ENCODE results near the gene KLRD1. TPM values are rescaled to one million over a fixed set of nuclear protein-coding genes. Genes with fewer than 3 reads are reported as not detected.

Gene KLRD1
- total and polyA plus RNA-seq, 2 experiments from 2014 or later = 0.30 to 0.70 TPM

DNA sequence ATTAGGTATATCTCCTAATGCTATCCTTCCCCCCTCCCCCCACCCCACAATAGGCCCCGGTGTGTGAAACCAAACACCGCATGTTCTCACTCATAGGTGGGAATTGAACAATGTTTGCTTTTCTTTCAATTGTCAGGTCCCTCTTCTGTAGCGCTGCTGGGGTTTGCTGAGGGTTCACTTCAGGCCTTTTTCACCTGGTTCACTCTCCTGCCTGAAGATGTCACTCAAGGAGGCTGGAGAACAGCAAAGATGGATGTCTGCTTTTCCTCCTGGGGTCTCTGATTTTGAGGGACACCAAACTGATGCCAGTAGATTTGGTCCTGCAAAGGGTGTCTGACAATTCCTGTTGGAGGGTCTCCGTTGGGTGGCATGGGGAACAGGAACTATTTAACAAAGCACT, 46.4 kb downstream of the KLRD1 start:
- TF ChIP-seq EZH2 (IDR thresholded peaks at IDR 0.05; ENCODE audit: borderline replicate concordance) (no peak), EZH2phosphoT487 (IDR thresholded peaks at IDR 0.05; ENCODE audit: low read depth, severe bottlenecking, unreplicated experiment) (no peak)
- TF ChIP-seq, protein P1, sequence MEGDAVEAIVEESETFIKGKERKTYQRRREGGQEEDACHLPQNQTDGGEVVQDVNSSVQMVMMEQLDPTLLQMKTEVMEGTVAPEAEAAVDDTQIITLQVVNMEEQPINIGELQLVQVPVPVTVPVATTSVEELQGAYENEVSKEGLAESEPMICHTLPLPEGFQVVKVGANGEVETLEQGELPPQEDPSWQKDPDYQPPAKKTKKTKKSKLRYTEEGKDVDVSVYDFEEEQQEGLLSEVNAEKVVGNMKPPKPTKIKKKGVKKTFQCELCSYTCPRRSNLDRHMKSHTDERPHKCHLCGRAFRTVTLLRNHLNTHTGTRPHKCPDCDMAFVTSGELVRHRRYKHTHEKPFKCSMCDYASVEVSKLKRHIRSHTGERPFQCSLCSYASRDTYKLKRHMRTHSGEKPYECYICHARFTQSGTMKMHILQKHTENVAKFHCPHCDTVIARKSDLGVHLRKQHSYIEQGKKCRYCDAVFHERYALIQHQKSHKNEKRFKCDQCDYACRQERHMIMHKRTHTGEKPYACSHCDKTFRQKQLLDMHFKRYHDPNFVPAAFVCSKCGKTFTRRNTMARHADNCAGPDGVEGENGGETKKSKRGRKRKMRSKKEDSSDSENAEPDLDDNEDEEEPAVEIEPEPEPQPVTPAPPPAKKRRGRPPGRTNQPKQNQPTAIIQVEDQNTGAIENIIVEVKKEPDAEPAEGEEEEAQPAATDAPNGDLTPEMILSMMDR (IDR thresholded peaks at IDR 0.05; ENCODE audit: poor library complexity) = no peak
- Histone ChIP-seq H3K4me2 (no peak overlapping the region), H3K9me2 (replicated peaks; ENCODE audit: insufficient read depth) (no peaks in the 10 kb centered on the region), H4K20me1 (ENCODE audit: insufficient read depth, poor library complexity, severe bottlenecking) (no peaks in the 10 kb centered on the region), H3K27me3 (no peaks in the 10 kb centered on the region), H3K4me3 (no peak overlapping the region), H3K4me1 (ENCODE audit: insufficient read depth) (no peaks in the 10 kb centered on the region), H3K9me3 (ENCODE audit: low read depth) (no peaks in the 10 kb centered on the region), H3K27ac (no peak overlapping the region), H3K36me3 (replicated peaks; ENCODE audit: insufficient read depth, low read depth) (no peaks in the 10 kb centered on the region), H2AFZ (no peak overlapping the region), H3K79me2 (no peaks in the 10 kb centered on the region)
- 58% methylated on average over 4 of the region's 4 CpGs for WGBS (ENCODE audit: low lambda C conversion rate, missing lambda C conversion rate)
- no peak for DNase-seq (ENCODE audit: low spot score)

DNA sequence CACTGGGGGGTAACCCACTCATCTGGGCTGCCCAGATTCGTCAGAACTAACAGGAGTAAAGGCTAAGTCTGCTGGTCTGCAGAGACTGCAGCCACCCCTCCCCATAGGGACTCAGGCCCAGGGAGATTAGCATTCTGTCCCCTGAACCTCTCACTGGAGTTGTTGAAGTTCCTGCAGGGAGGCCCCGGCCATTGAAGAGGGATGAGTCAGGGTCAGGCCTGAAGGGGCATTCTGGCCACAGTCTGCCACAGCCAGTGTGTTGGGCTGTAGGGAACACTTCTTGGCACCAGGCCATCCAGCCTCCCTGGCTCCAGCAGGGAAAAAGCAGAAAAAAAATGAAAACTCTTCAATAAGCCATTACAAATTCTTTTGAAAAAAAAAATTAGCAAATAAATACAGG, 46.8 kb downstream of the KLRD1 start:
- TF ChIP-seq EZH2phosphoT487 (IDR thresholded peaks at IDR 0.05; ENCODE audit: low read depth, severe bottlenecking, unreplicated experiment) (no peak), EZH2 (IDR thresholded peaks at IDR 0.05; ENCODE audit: borderline replicate concordance) (no peak)
- TF ChIP-seq, protein P1 (IDR thresholded peaks at IDR 0.05; ENCODE audit: poor library complexity) = no peak
- Histone ChIP-seq H3K27me3 (no peaks in the 10 kb centered on the region), H4K20me1 (ENCODE audit: insufficient read depth, poor library complexity, severe bottlenecking) (no peaks in the 10 kb centered on the region), H2AFZ (no peak overlapping the region), H3K79me2 (no peaks in the 10 kb centered on the region), H3K9me3 (ENCODE audit: low read depth) (no peaks in the 10 kb centered on the region), H3K9me2 (replicated peaks; ENCODE audit: insufficient read depth) (no peaks in the 10 kb centered on the region), H3K4me3 (no peak overlapping the region), H3K27ac (no peak overlapping the region), H3K4me1 (ENCODE audit: insufficient read depth) (no peaks in the 10 kb centered on the region), H3K36me3 (replicated peaks; ENCODE audit: insufficient read depth, low read depth) (no peaks in the 10 kb centered on the region), H3K4me2 (no peak overlapping the region)
- peak; percentile 53 for DNase-seq (ENCODE audit: low spot score)
- 63% methylated on average over 2 of the region's 2 CpGs for WGBS (ENCODE audit: low lambda C conversion rate, missing lambda C conversion rate)

DNA sequence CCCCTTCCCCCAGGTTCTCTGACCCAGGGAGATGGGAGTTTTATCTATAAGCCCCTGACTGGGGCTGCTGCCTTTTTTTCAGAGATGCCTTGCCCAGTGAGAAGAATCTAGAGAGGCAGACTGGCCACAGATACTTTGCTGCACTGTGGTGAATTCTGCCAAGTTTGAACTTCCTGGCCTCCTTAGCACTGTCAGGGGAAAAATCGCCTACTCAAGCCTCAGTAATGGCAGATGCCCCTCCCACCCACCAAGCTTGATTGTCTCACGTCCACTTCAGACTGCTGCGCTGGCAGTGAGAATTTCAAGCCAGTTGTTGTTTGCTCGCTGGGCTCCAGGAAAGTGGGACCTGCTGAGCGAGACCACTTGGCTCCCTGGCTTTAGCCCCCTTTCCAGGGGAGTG, 50.5 kb downstream of the KLRD1 start:
- TF ChIP-seq EZH2phosphoT487 (IDR thresholded peaks at IDR 0.05; ENCODE audit: low read depth, severe bottlenecking, unreplicated experiment) (no peak), EZH2 (IDR thresholded peaks at IDR 0.05; ENCODE audit: borderline replicate concordance) (no peak)
- TF ChIP-seq, protein P1 (IDR thresholded peaks at IDR 0.05; ENCODE audit: poor library complexity) = no peak
- Histone ChIP-seq H3K27me3 (no peaks in the 10 kb centered on the region), H3K9me3 (ENCODE audit: low read depth) (no peaks in the 10 kb centered on the region), H3K4me2 (no peak overlapping the region), H4K20me1 (ENCODE audit: insufficient read depth, poor library complexity, severe bottlenecking) (no peaks in the 10 kb centered on the region), H3K4me1 (ENCODE audit: insufficient read depth) (peaks cover 20% of the 10 kb centered on the region), H3K4me3 (no peak overlapping the region), H3K27ac (no peak overlapping the region), H3K79me2 (no peaks in the 10 kb centered on the region), H2AFZ (no peak overlapping the region), H3K9me2 (replicated peaks; ENCODE audit: insufficient read depth) (no peaks in the 10 kb centered on the region), H3K36me3 (replicated peaks; ENCODE audit: insufficient read depth, low read depth) (no peaks in the 10 kb centered on the region)
- 76% methylated on average over 5 of the region's 5 CpGs for WGBS (ENCODE audit: low lambda C conversion rate, missing lambda C conversion rate)
- no peak for DNase-seq (ENCODE audit: low spot score)

DNA sequence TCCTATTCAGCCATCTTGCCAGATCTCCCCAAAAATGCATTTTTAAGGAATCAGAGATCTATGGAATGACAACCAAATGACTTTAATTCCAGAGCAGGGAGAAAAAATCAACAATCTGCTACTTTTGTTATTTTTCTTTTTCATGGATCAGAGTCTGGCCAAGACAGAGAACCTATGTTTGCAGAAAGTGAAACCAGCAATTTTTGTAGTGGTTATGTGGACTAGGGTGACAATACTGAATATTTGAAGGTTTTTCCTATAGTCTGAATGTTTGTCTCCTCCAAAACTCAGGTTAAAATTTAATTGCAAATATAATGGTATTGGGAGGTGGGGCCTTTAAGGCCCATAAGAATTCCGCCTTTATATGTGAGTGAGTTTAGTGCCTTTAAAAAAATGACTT, 51.3 kb downstream of the KLRD1 start:
- Histone ChIP-seq H3K9me2 (replicated peaks; ENCODE audit: insufficient read depth) (no peaks in the 10 kb centered on the region), H3K4me2 (no peak overlapping the region), H4K20me1 (ENCODE audit: insufficient read depth, poor library complexity, severe bottlenecking) (no peaks in the 10 kb centered on the region), H3K27me3 (no peaks in the 10 kb centered on the region), H2AFZ (no peak overlapping the region), H3K27ac (no peak overlapping the region), H3K79me2 (no peaks in the 10 kb centered on the region), H3K4me3 (no peak overlapping the region), H3K4me1 (ENCODE audit: insufficient read depth) (peaks cover 27% of the 10 kb centered on the region), H3K36me3 (replicated peaks; ENCODE audit: insufficient read depth, low read depth) (no peaks in the 10 kb centered on the region), H3K9me3 (ENCODE audit: low read depth) (no peaks in the 10 kb centered on the region)
- TF ChIP-seq, protein P1 (IDR thresholded peaks at IDR 0.05; ENCODE audit: poor library complexity) = no peak
- TF ChIP-seq EZH2phosphoT487 (IDR thresholded peaks at IDR 0.05; ENCODE audit: low read depth, severe bottlenecking, unreplicated experiment) (no peak), EZH2 (IDR thresholded peaks at IDR 0.05; ENCODE audit: borderline replicate concordance) (no peak)
- 100% methylated on average over 1 of the region's 1 CpG for WGBS (ENCODE audit: low lambda C conversion rate, missing lambda C conversion rate)
- no peak for DNase-seq (ENCODE audit: low spot score)
